ENCODE measurements around the gene RAP2B. TPM values are rescaled to one million over a fixed set of nuclear protein-coding genes. Genes with fewer than 3 reads are reported as not detected.
A peak's percentile ranks its signal among the peaks of the same experiment; 100 is the strongest.
"Not testable (repeated sequence)": the region's sequence is repeated elsewhere in the genome, so short reads cannot be mapped to it uniquely, and the experiment has no call there.

The RAP2B gene
- total RNA-seq (10 to 100 TPM; 17.8 to 18.3 TPM), polyA plus RNA-seq (20.3 TPM)

DNA sequence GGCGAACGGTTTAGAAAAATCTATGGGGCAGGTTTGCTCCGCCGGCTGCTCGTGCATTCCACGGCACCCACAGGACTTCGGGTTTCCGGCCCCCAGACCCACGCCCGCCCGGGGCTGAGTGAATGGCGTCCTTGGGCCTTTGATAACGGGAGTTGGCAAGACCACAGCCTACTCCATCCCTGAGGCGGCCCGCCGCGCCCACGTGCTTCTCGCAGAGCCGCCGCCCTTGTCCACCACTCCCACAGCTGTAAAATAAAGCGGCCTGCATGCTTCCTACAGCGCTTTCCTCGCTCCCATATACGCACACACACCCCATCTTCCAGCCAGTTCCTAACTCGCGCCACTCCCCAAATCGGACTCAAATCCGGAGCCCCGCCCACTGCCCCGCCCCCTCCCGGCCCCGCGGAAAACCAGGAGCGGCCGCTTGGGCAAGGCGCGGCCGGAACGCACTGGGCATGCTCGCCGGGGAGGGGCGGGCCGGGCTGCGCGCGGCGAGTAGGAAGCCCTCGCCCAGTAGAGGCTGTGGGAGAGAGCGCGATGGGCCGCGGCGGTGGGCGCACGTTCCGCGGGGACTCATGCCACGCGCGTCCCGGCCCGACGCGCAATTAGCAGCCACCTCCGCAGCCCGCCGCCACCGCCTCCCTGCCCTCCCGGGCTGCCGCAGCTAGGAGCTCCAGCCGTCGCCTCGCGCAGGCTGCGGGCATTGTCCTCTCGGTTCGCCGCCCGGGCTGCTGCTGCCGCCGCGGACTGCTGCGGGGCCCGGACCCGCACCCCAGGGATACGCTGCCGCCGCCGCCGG lies at the start of gene RAP2B:
RAP2B (plus strand) TSS at position 513 of the 799 bp plus-strand sequence. CDS start 468 bp downstream, outside the sequence.
- no peaks in the 10 kb centered on the region for H3K27me3 ChIP-seq (ENCODE audit: insufficient read depth, low read length, poor library complexity, severe bottlenecking)
- H3K9me3 Mint-ChIP-seq: no peaks in the 10 kb centered on the region
- H3K9me3 ChIP-seq (ENCODE audit: low read length): no peaks in the 10 kb centered on the region
- H3K4me3 ChIP-seq (ENCODE audit: low read length): peak within 1 kb of the TSS; percentile 97
- ChIA-PET POLR2A (interaction anchor here (0.5 to 4.4 kb wide), 7 partner anchors 24 to 461 kb away, joined by 3 to 40 read pairs (median 5); no protein-coding TSS in a partner anchor), CTCF (interaction anchor here (1.2 to 5.9 kb wide), 9 partner anchors 11 to 608 kb away, joined by 3 to 47 read pairs (median 6); no protein-coding TSS in a partner anchor)
- H3K36me3 Mint-ChIP-seq: peaks cover 0 to 47% (median 1%) of the 10 kb centered on the region in 3 donors
- peaks cover 32% of the 10 kb centered on the region for H3K4me1 ChIP-seq (ENCODE audit: insufficient read depth, low read length)
- peak within 1 kb of the TSS; percentile 95 to 100 (median 99) for H3K4me3 Mint-ChIP-seq
- peak within 1 kb of the TSS; percentile 94 to 99 (median 98) for H3K27ac Mint-ChIP-seq
- H3K27me3 Mint-ChIP-seq: no peaks in the 10 kb centered on the region
- peak within 1 kb of the TSS; percentile 83 for H3K27ac ChIP-seq (ENCODE audit: low read depth, low read length)
- peak; percentile 87 to 95 (median 94) for DNase-seq
- peaks cover 37 to 45% (median 43%) of the 10 kb centered on the region in 3 donors for H3K4me1 Mint-ChIP-seq
- no peaks in the 10 kb centered on the region for H3K36me3 ChIP-seq (ENCODE audit: insufficient read depth, low read length)

DNA sequence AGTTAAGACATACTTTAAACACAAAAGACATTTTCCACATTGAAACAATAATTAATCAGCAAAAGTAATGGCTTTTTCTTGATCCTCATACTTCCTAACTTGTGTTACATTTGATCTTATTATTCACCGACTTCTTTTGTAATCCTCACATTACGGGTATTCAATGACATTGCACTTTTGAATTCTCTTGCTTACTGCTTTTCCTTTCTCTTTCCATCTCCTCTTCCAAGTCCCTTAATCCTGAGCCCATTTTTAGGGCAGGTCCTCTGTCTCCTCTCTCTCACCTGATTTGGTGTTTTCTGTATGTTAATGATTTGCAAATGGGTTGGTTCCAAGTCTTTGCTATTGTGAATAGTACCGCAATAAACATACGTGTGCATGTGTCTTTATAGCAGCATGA lies 48.5 kb upstream of the RAP2B start:
- H3K36me3 Mint-ChIP-seq: no peaks in the 10 kb centered on the region
- peaks cover 0 to 2% (median 0%) of the 10 kb centered on the region in 5 donors for H3K9me3 Mint-ChIP-seq
- no peak overlapping the region for H3K4me3 ChIP-seq (ENCODE audit: low read length)
- peak overlapping the region in 1 of 8 donors; percentile 39 for H3K27ac Mint-ChIP-seq
- H3K4me1 Mint-ChIP-seq: no peaks in the 10 kb centered on the region
- H3K27ac ChIP-seq (ENCODE audit: low read depth, low read length): no peak overlapping the region
- no peaks in the 10 kb centered on the region for H3K4me1 ChIP-seq (ENCODE audit: insufficient read depth, low read length)
- ChIA-PET POLR2A (no interaction called here), CTCF (no interaction called here)
- no peak overlapping the region for H3K4me3 Mint-ChIP-seq
- DNase-seq: no peak
- no peaks in the 10 kb centered on the region for H3K9me3 ChIP-seq (ENCODE audit: low read length)
- H3K27me3 Mint-ChIP-seq: peaks cover 4 to 7% of the 10 kb centered on the region in 2 donors
- H3K36me3 ChIP-seq (ENCODE audit: insufficient read depth, low read length): no peaks in the 10 kb centered on the region
- H3K27me3 ChIP-seq (ENCODE audit: insufficient read depth, low read length, poor library complexity, severe bottlenecking): no peaks in the 10 kb centered on the region

DNA sequence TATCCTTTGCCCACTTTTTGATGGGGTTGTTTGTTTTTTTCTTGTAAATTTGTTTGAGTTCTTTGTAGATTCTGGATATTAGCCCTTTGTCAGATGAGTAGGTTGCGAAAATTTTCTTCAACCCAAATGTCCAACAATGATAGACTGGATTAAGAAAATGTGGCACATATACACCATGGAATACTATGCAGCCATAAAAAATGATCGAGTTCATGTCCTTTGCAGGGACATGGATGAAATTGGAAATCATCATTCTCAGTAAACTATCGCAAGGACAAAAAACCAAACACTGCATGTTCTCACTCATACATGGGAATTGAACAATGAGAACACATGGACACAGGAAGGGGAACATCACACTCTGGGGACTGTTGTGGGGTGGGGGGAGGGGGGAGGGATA lies 47.8 kb upstream of the RAP2B start:
- H3K36me3 Mint-ChIP-seq; H3K36me3 ChIP-seq (ENCODE audit: insufficient read depth, low read length); H3K4me3 Mint-ChIP-seq; H3K4me1 Mint-ChIP-seq; H3K27ac Mint-ChIP-seq; DNase-seq; H3K27me3 ChIP-seq (ENCODE audit: insufficient read depth, low read length, poor library complexity, severe bottlenecking); CTCF ChIA-PET; H3K4me1 ChIP-seq (ENCODE audit: insufficient read depth, low read length); H3K27ac ChIP-seq (ENCODE audit: low read depth, low read length); H3K27me3 Mint-ChIP-seq; H3K4me3 ChIP-seq (ENCODE audit: low read length); H3K9me3 ChIP-seq (ENCODE audit: low read length); H3K9me3 Mint-ChIP-seq; POLR2A ChIA-PET: not testable (repeated sequence)

GRCh38 chr3:153115326-153115725 lies 46.7 kb upstream of the RAP2B start:
- DNase-seq: no peak
- Histone ChIP-seq H3K36me3 (ENCODE audit: insufficient read depth, low read length) (no peaks in the 10 kb centered on the region), H3K4me1 (ENCODE audit: insufficient read depth, low read length) (no peaks in the 10 kb centered on the region), H3K9me3 (ENCODE audit: low read length) (no peaks in the 10 kb centered on the region), H3K27ac (ENCODE audit: low read depth, low read length) (no peak overlapping the region), H3K4me3 (ENCODE audit: low read length) (no peak overlapping the region), H3K27me3 (ENCODE audit: insufficient read depth, low read length, poor library complexity, severe bottlenecking) (no peaks in the 10 kb centered on the region)
- Mint-ChIP-seq H3K4me1 (no peaks in the 10 kb centered on the region), H3K4me3 (no peak overlapping the region), H3K27me3 (peaks cover 4 to 7% of the 10 kb centered on the region in 2 donors), H3K27ac (no peak overlapping the region), H3K9me3 (peaks cover 0 to 2% (median 0%) of the 10 kb centered on the region in 5 donors), H3K36me3 (no peaks in the 10 kb centered on the region)
- ChIA-PET CTCF (no interaction called here), POLR2A (no interaction called here)

- H3K4me1 Mint-ChIP-seq: peaks cover 0 to 5% (median 3%) of the 10 kb centered on the region in 3 donors
- H3K4me3 Mint-ChIP-seq: no peak overlapping the region
- no peak overlapping the region for H3K27ac ChIP-seq (ENCODE audit: low read depth, low read length)
- H3K27me3 ChIP-seq (ENCODE audit: insufficient read depth, low read length, poor library complexity, severe bottlenecking): no peaks in the 10 kb centered on the region
- no peaks in the 10 kb centered on the region for H3K36me3 ChIP-seq (ENCODE audit: insufficient read depth, low read length)
- H3K27ac Mint-ChIP-seq: no peak overlapping the region
- ChIA-PET POLR2A (no interaction called here), CTCF (no interaction called here)
- peaks cover 0 to 6% (median 0%) of the 10 kb centered on the region in 5 donors for H3K9me3 Mint-ChIP-seq
- peaks cover 5% of the 10 kb centered on the region in 2 donors for H3K27me3 Mint-ChIP-seq
- H3K4me1 ChIP-seq (ENCODE audit: insufficient read depth, low read length): no peaks in the 10 kb centered on the region
- DNase-seq: no peak
- peaks cover 0 to 8% (median 0%) of the 10 kb centered on the region in 3 donors for H3K36me3 Mint-ChIP-seq
- no peak overlapping the region for H3K4me3 ChIP-seq (ENCODE audit: low read length)
- H3K9me3 ChIP-seq (ENCODE audit: low read length): no peaks in the 10 kb centered on the region
Observed at GRCh38 chr3:153127788-153128187, 34.2 kb upstream of the RAP2B start.

DNA sequence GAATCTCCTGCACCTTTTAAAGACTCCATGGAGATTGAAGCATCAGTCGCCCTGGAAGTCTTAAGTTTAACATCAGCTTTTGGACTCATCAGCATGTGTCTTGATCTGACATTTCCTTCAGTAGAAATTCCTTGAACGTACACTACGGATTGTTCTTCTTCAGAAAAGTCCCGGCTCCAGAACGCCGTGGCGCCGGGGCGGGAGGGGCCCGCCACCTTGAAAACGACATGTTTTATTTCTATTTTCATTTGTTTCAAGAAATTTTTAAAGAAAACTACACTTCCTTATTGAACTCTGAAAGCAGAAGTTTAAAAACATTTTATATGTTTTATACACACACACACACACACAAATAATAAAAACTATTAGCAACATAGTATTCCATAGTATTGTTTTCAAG lies 32.6 kb upstream of the RAP2B start:
- ChIA-PET POLR2A (no interaction called here), CTCF (no interaction called here)
- H3K4me3 ChIP-seq (ENCODE audit: low read length): no peak overlapping the region

DNA sequence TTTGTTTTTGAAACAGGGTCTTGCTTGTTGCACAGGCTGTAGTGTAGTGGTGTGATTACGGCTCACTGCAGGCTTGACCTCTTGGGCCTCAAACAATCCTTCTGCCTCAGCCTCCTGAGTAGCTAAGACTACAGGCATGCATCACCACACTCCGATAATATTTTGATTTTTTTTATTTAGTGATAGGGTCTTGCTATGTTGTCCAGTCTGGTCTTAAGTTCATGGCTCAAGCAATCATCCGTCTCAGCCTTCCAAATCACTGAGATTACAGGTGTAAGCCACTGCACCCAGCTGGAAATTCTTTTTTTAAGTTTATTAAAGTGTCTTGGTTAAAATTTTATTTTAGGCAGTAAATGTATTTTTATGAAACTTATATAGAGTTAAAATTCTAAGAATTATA lies 32.2 kb upstream of the RAP2B start:
- no peaks in the 10 kb centered on the region for H3K36me3 ChIP-seq (ENCODE audit: insufficient read depth, low read length)
- H3K4me3 ChIP-seq (ENCODE audit: low read length): no peak overlapping the region
- H3K27ac ChIP-seq (ENCODE audit: low read depth, low read length): no peak overlapping the region
- H3K4me1 ChIP-seq (ENCODE audit: insufficient read depth, low read length): no peaks in the 10 kb centered on the region
- H3K9me3 Mint-ChIP-seq: peaks cover 0 to 6% (median 0%) of the 10 kb centered on the region in 5 donors
- DNase-seq: no peak
- H3K27ac Mint-ChIP-seq: no peak overlapping the region
- POLR2A ChIA-PET: no interaction called here
- CTCF ChIA-PET: no interaction called here
- no peaks in the 10 kb centered on the region for H3K27me3 ChIP-seq (ENCODE audit: insufficient read depth, low read length, poor library complexity, severe bottlenecking)
- no peak overlapping the region for H3K4me3 Mint-ChIP-seq
- peaks cover 9 to 12% of the 10 kb centered on the region in 2 donors for H3K27me3 Mint-ChIP-seq
- H3K9me3 ChIP-seq (ENCODE audit: low read length): no peaks in the 10 kb centered on the region
- peaks cover 0 to 4% (median 0%) of the 10 kb centered on the region in 3 donors for H3K36me3 Mint-ChIP-seq
- peaks cover 0 to 5% (median 3%) of the 10 kb centered on the region in 3 donors for H3K4me1 Mint-ChIP-seq

More for the DNA sequence above, 32.6 kb upstream of the RAP2B start:
- H3K27me3 Mint-ChIP-seq: peaks cover 8% of the 10 kb centered on the region in 2 donors
- H3K9me3 Mint-ChIP-seq: peaks cover 0 to 6% (median 0%) of the 10 kb centered on the region in 5 donors
- peaks cover 0 to 4% (median 0%) of the 10 kb centered on the region in 3 donors for H3K36me3 Mint-ChIP-seq
- peaks cover 0 to 5% (median 3%) of the 10 kb centered on the region in 3 donors for H3K4me1 Mint-ChIP-seq
- H3K4me1 ChIP-seq (ENCODE audit: insufficient read depth, low read length): no peaks in the 10 kb centered on the region
- no peaks in the 10 kb centered on the region for H3K27me3 ChIP-seq (ENCODE audit: insufficient read depth, low read length, poor library complexity, severe bottlenecking)
- no peak overlapping the region for H3K4me3 Mint-ChIP-seq
- no peak overlapping the region for H3K27ac Mint-ChIP-seq
- no peaks in the 10 kb centered on the region for H3K36me3 ChIP-seq (ENCODE audit: insufficient read depth, low read length)
- DNase-seq: no peak
- no peaks in the 10 kb centered on the region for H3K9me3 ChIP-seq (ENCODE audit: low read length)
- H3K27ac ChIP-seq (ENCODE audit: low read depth, low read length): no peak overlapping the region

GRCh38 chr3:153130312-153130977 lies 31.6 kb upstream of the RAP2B start:
- no peak overlapping the region for H3K4me3 Mint-ChIP-seq
- Histone ChIP-seq H3K27ac (ENCODE audit: low read depth, low read length) (no peak overlapping the region), H3K4me3 (ENCODE audit: low read length) (no peak overlapping the region), H3K9me3 (ENCODE audit: low read length) (no peaks in the 10 kb centered on the region), H3K27me3 (ENCODE audit: insufficient read depth, low read length, poor library complexity, severe bottlenecking) (no peaks in the 10 kb centered on the region), H3K4me1 (ENCODE audit: insufficient read depth, low read length) (no peaks in the 10 kb centered on the region), H3K36me3 (ENCODE audit: insufficient read depth, low read length) (no peaks in the 10 kb centered on the region)
- ChIA-PET CTCF (interaction anchor here (1.1 kb wide), 1 partner anchor 11 kb away, joined by 3 read pairs; no protein-coding TSS in a partner anchor), POLR2A (no interaction called here)
- H3K27me3 Mint-ChIP-seq: peaks cover 9 to 16% of the 10 kb centered on the region in 2 donors
- H3K9me3 Mint-ChIP-seq: peaks cover 0 to 4% (median 0%) of the 10 kb centered on the region in 5 donors
- no peak overlapping the region for H3K27ac Mint-ChIP-seq
- DNase-seq: no peak
- peaks cover 0 to 5% (median 3%) of the 10 kb centered on the region in 3 donors for H3K4me1 Mint-ChIP-seq
- peaks cover 0 to 4% (median 0%) of the 10 kb centered on the region in 3 donors for H3K36me3 Mint-ChIP-seq

Data from CD8-positive, alpha-beta memory T cell (primary cell).